Natural killer cell (primary cell): Measurements from ENCODE around the gene PLCH1. TPM values are rescaled to one million over a fixed set of nuclear protein-coding genes. Genes with fewer than 3 reads are reported as not detected.

Experiments used
- ATAC-seq, 3 donors: fragments of 150-1000 bp in 2 of 3; fragments of 200-7000 bp in 1 of 3; cut with Tn5 transposase; 1 replicate in 1 of 3; 2 replicates in 2 of 3; pipeline ENCODE4 v1.10.0; 2021; ENCODE audit warnings: mild to moderate bottlenecking in 2 of 3, moderate library complexity in 2 of 3
- DNase-seq, 2 donors: peaks; one replicate each; pipeline versions ENCODE4 v3.0.0 to v3.0.0-alpha.2; 2013 to 2021; ENCODE audit warnings: mixed read lengths in 1 of 2
- H3K27ac ChIP-seq: one replicate; pipeline ENCODE4 v1.5.1; 2013; ENCODE audit warnings: mild to moderate bottlenecking, low read length
- H3K27me3 ChIP-seq: one replicate; pipeline ENCODE4 v1.6.1; 2013; ENCODE audit warnings: low read length; ENCODE audit not compliant: control insufficient read depth, insufficient read depth
- H3K36me3 ChIP-seq: one replicate; pipeline ENCODE4 v1.6.1; 2013; ENCODE audit warnings: low read length; ENCODE audit not compliant: control insufficient read depth, insufficient read depth
- H3K4me1 ChIP-seq: one replicate; pipeline ENCODE4 v1.6.1; 2013; ENCODE audit warnings: low read length; ENCODE audit not compliant: control insufficient read depth, insufficient read depth
- H3K4me3 ChIP-seq: one replicate; pipeline ENCODE4 v1.5.1; 2013; ENCODE audit warnings: low read length
- H3K9me3 ChIP-seq: one replicate; pipeline ENCODE4 v1.6.1; 2013; ENCODE audit warnings: low read length; ENCODE audit not compliant: control insufficient read depth, insufficient read depth
- H3K27ac Mint-ChIP-seq, 2 donors: one replicate each; pipeline ENCODE4 v1.8.0; 2022; ENCODE audit warnings: mild to moderate bottlenecking in 2 of 2, mixed read lengths in 2 of 2, moderate library complexity in 1 of 2
- H3K27me3 Mint-ChIP-seq, 2 donors: one replicate each; pipeline ENCODE4 v1.8.0; 2022; ENCODE audit warnings: low read depth in 2 of 2, mixed read lengths in 2 of 2
- H3K36me3 Mint-ChIP-seq: one replicate; pipeline ENCODE4 v1.8.0; 2022; ENCODE audit warnings: mixed read lengths
- H3K4me1 Mint-ChIP-seq, 2 donors: one replicate each; pipeline ENCODE4 v1.8.0; 2022; ENCODE audit warnings: mixed read lengths in 2 of 2
- H3K4me3 Mint-ChIP-seq: one replicate; pipeline ENCODE4 v1.8.0; 2022; ENCODE audit warnings: mild to moderate bottlenecking, moderate library complexity, mixed read lengths
- H3K9me3 Mint-ChIP-seq, 2 donors: one replicate each; pipeline ENCODE4 v1.8.0; 2022; ENCODE audit warnings: mixed read lengths in 2 of 2
- CTCF ChIP-seq: fragments of 200-600 bp; IDR thresholded peaks from one replicate; pipeline ENCODE4 v1.8.0; 2022; ENCODE audit warnings: antibody characterized with exemption
- WGBS: methylation state at CpG from one replicate; pipeline ENCODE4 v1.1.7; 2013; ENCODE audit warnings: missing lambda C conversion rate; ENCODE audit not compliant: insufficient coverage; 5-methylcytosine and 5-hydroxymethylcytosine counted together
- intact Hi-C: fragments of 100-400 bp; cut with micrococcal nuclease; formaldehyde crosslinking; loops from one replicate; pipeline ENCODE4 v1.14.2; 2022
- total RNA-seq, 4 donors: library from RNA; stranded (reverse); fragments of 120-200 nt in 1 of 4; gene quantifications; one replicate each; pipeline versions ENCODE4 v1.2.3 to v1.2.4, GENCODE V29; 2013 to 2022

PLCH1 gene
- total RNA-seq, 3 donors from 2014 or later (not counting 1 experiment from before 2014, with no cell fraction given) = 0.05 to 0.26 (median 0.08) TPM

GRCh38 chr3:155727836-155728235 is 17.0 kb downstream of the PLCH1 start:
- H3K27me3 ChIP-seq = no peaks in the 10 kb centered on the region
- no peaks in the 10 kb centered on the region for H3K9me3 Mint-ChIP-seq
- H3K36me3 ChIP-seq = no peaks in the 10 kb centered on the region
- 72% methylated on average over 3 of the region's 3 CpGs for WGBS
- H3K4me1 ChIP-seq = no peaks in the 10 kb centered on the region
- no peak for TF ChIP-seq CTCF
- H3K9me3 ChIP-seq = no peaks in the 10 kb centered on the region
- no peak overlapping the region for H3K27ac ChIP-seq
- no peaks in the 10 kb centered on the region for H3K36me3 Mint-ChIP-seq
- no peak overlapping the region for H3K4me3 Mint-ChIP-seq
- H3K27ac Mint-ChIP-seq = no peak overlapping the region
- intact Hi-C loops = no loop called here
- no peaks in the 10 kb centered on the region for H3K4me1 Mint-ChIP-seq
- H3K4me3 ChIP-seq = no peak overlapping the region
- no peak for ATAC-seq
- H3K27me3 Mint-ChIP-seq = peaks cover 0 to 4% of the 10 kb centered on the region in 2 donors
- no peak for DNase-seq

GRCh38 chr3:155714295-155714718 is 30.6 kb downstream of the PLCH1 start:
- TF ChIP-seq CTCF = no peak
- H3K27ac Mint-ChIP-seq = no peak overlapping the region
- Histone ChIP-seq H3K27ac (no peak overlapping the region), H3K36me3 (no peaks in the 10 kb centered on the region), H3K27me3 (no peaks in the 10 kb centered on the region), H3K4me1 (no peaks in the 10 kb centered on the region), H3K9me3 (no peaks in the 10 kb centered on the region), H3K4me3 (no peak overlapping the region)
- 90% methylated on average over 5 of the region's 5 CpGs for WGBS
- peaks cover 0 to 5% of the 10 kb centered on the region in 2 donors for H3K9me3 Mint-ChIP-seq
- H3K4me3 Mint-ChIP-seq = no peak overlapping the region
- no peak for DNase-seq
- intact Hi-C loops = no loop called here
- H3K27me3 Mint-ChIP-seq = no peaks in the 10 kb centered on the region
- no peaks in the 10 kb centered on the region for H3K4me1 Mint-ChIP-seq
- ATAC-seq = no peak
- no peaks in the 10 kb centered on the region for H3K36me3 Mint-ChIP-seq

GRCh38 chr3:155712008-155712407 is 32.9 kb downstream of the PLCH1 start:
- Histone ChIP-seq H3K36me3 (no peaks in the 10 kb centered on the region), H3K9me3 (no peaks in the 10 kb centered on the region), H3K27me3 (no peaks in the 10 kb centered on the region), H3K4me3 (no peak overlapping the region), H3K27ac (no peak overlapping the region), H3K4me1 (no peaks in the 10 kb centered on the region)
- H3K9me3 Mint-ChIP-seq = no peaks in the 10 kb centered on the region
- no peak overlapping the region for H3K4me3 Mint-ChIP-seq
- H3K4me1 Mint-ChIP-seq = no peaks in the 10 kb centered on the region
- H3K27ac Mint-ChIP-seq = no peak overlapping the region
- no peak for TF ChIP-seq CTCF
- 70% methylated on average over 1 of the region's 1 CpG for WGBS
- DNase-seq (no peak), ATAC-seq (no peak)
- no peaks in the 10 kb centered on the region for H3K36me3 Mint-ChIP-seq
- intact Hi-C loops = no loop called here
- no peaks in the 10 kb centered on the region for H3K27me3 Mint-ChIP-seq

DNA sequence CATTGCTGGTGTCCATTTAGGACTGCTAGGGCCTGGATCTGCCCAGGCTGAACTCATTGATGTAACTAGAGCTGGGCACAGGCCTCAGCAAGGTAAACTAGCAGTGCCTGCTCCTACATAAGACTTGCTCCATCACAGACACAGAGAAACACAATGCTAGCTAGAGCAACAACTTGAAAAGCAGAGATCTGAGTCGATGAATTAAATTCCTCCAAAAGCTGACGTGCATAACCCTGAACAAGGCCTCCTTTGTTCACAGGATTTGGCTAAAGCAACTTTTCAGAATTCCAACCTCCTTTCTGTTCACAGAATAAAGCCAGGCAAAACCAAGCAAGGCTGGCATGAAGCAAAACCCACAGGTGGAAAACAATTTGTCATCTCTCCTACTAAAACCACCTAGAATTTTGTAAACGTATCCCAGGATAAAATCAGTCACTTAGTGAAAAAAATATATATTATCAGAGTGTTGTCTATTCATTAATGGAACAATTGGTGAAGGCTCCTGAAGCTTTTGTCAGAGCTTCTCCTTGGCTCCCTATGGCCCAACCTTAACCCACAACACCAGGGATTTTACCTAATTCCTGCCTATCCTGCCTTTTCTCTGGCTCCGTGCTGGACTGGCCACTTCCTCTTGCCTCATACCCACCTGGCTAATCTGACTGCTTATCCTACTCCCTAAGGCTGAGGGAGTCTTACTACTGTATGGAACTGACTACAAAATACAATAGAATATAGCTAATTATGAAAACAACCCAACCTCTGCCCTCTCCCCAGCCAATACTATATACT is 39.9 kb downstream of the PLCH1 start:
- no peak overlapping the region for H3K27ac Mint-ChIP-seq
- WGBS = 81% methylated on average over 3 of the region's 4 CpGs
- no peak overlapping the region for H3K4me3 Mint-ChIP-seq
- no peaks in the 10 kb centered on the region for H3K9me3 ChIP-seq
- H3K9me3 Mint-ChIP-seq = no peaks in the 10 kb centered on the region
- no peaks in the 10 kb centered on the region for H3K36me3 ChIP-seq
- ATAC-seq = no peak
- no peak for DNase-seq
- no peak overlapping the region for H3K27ac ChIP-seq
- peaks cover 2 to 13% of the 10 kb centered on the region in 2 donors for H3K27me3 Mint-ChIP-seq
- intact Hi-C loops = no loop called here
- H3K4me1 Mint-ChIP-seq = no peaks in the 10 kb centered on the region
- H3K27me3 ChIP-seq = no peaks in the 10 kb centered on the region
- H3K36me3 Mint-ChIP-seq = no peaks in the 10 kb centered on the region
- no peaks in the 10 kb centered on the region for H3K4me1 ChIP-seq
- H3K4me3 ChIP-seq = no peak overlapping the region
- TF ChIP-seq CTCF = no peak
